Activated CD4-positive, CD25-positive, alpha-beta regulatory T cell treated with anti-CD3 and anti-CD28 coated beads, Interleukin-2, amount 50 U/mL, for 24 hours (primary cell): ENCODE results near the gene GLYATL2.

Experiments used
- ATAC-seq, 2 donors: fragments of 150-1000 bp; cut with Tn5 transposase; one replicate each; pipeline ENCODE4 v1.10.0; 2021; ENCODE audit warnings: mild to moderate bottlenecking in 1 of 2, moderate library complexity in 1 of 2

GLYATL2 gene

DNA sequence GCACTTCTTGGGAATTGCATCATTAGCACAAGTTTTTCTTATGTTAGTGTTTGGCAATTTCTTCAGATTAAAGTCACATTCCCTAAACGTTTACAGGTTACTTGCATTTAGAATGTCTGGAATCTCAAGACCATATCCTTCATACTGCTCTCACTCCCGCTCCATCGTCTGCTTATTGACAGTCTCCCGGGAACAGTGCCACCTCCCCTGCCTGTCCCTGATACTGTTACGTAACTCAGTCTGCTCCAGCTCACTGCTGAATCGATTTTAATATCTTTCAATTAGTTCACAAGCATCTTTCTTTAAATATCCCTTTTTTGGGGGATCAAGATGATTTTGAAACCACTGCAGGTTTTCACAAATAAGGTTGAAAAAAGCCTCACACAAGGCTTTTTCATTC lies 48.2 kb downstream of the GLYATL2 start:
- no peak for ATAC-seq

DNA sequence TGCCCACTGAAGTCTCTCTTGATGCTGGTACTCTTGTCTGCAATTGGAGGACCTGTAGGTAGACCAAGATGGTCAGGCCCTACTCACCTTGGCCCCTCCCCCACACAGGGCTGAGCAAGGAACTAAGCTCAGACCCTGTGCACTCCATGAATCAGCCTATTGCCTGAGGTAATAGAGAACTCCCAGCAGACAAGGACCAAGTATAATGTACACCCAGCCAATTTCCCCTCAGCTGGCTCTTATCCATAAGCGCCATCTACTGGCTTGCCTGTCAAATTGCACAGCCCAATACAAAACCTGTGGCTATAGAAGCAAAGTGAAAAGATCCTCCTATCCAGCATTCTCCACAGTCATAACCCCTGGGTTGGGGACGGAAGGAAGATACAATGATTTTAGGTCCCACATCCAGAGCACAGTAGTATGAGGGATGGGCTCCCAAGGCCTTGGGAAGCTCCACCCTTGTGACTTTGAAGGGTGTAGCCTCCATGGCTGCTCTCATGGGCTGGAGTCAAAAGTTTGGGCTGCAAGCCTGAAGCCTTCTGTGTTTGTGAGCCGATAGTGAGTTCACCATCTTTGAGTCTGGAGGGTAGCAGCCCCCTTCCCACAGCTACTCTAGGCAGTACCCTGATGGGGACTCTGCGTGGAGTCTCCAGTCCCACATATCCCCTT lies 56.0 kb downstream of the GLYATL2 start:
- ATAC-seq, result peak; percentile 68 to 77

DNA sequence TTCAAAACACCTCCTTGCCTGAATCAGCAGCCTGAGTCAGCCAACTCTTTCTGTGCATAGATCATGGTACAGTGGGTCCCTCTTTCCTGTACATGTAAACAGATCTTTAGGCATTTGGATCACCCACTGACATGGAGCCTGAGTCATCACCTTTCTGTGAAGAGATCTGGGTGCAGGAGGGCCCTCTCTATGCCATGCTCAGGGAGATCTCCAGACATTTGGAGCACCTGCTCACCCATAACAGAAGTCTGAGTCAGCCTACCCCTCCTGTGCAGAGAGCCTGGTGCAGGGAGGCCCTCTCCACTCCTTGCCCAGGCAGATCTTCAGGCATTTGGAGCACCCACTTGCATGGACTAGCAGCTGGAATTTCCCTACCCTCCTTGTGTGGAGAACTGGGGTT lies 56.6 kb downstream of the GLYATL2 start:
- peak in 1 of 2 donors; percentile 28 for ATAC-seq

DNA sequence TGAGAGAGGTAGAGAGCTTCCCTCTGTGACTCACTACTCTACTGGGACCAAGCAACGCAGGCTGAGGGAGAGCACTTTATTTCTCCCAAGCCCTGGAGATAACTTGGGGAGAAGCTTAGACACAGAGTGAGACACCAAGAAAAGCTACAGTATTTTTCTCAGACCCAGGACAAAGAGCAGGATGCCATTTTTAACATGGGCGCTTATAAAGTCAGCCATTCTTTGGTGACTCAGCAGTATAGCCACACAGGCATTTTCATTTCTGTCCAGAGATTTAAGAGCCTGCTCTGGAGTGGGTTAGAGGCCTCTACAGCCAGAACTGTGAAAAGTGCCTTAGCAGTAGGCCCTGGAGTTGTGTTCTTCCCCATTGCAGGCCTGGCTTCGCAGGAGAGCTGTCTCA lies 57.8 kb downstream of the GLYATL2 start:
- ATAC-seq, result no peak

DNA sequence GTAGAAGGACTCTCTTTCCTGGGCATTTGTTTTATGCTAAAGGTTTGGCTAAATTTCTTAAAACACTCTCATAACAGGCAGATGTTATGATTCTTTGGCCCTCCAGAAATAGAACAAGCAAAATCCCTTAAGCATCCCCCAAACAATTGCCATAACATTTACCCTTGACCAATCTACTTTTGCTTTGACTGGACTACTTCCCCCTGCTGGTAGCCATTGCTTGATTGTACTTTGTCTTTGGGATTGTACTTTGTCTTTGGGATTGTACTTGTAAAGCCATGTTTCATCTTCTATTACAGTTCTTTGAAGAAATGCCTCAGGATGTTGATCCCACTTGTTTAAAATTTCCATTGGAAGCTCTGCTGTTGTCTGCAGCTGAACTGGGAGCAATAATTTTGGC lies 59.5 kb downstream of the GLYATL2 start:
- ATAC-seq, result no peak
